Tibial nerve (tissue), 3 donors: ENCODE results near the gene HMX1.

Experiments used
- POLR2A ChIP-seq, 2 donors: fragments of 450-650 bp; IDR thresholded peaks; one replicate each; pipeline ENCODE4 v1.6.1; 2017; ENCODE audit warnings: antibody characterized with exemption in 2 of 2, mild to moderate bottlenecking in 2 of 2, moderate library complexity in 2 of 2
- TF ChIP-seq, protein P1 (sequence below), 5 experiments: fragments of 200-600 bp in 3 of 5; fragments of 450-650 bp in 2 of 5; sonication (generic) in 3 of 5; IDR thresholded peaks; one replicate each; pipeline ENCODE4 v1.5.1; 2016 to 2019; ENCODE audit warnings: antibody characterized with exemption in 5 of 5, mild to moderate bottlenecking in 3 of 5, moderate library complexity in 2 of 5

GRCh38 chr4:8908206-8908893 lies 36.7 kb upstream of the HMX1 start:
- TF ChIP-seq, protein P1, sequence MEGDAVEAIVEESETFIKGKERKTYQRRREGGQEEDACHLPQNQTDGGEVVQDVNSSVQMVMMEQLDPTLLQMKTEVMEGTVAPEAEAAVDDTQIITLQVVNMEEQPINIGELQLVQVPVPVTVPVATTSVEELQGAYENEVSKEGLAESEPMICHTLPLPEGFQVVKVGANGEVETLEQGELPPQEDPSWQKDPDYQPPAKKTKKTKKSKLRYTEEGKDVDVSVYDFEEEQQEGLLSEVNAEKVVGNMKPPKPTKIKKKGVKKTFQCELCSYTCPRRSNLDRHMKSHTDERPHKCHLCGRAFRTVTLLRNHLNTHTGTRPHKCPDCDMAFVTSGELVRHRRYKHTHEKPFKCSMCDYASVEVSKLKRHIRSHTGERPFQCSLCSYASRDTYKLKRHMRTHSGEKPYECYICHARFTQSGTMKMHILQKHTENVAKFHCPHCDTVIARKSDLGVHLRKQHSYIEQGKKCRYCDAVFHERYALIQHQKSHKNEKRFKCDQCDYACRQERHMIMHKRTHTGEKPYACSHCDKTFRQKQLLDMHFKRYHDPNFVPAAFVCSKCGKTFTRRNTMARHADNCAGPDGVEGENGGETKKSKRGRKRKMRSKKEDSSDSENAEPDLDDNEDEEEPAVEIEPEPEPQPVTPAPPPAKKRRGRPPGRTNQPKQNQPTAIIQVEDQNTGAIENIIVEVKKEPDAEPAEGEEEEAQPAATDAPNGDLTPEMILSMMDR (IDR thresholded peaks at IDR 0.05): no peak
- no peak for TF ChIP-seq POLR2A (IDR thresholded peaks at IDR 0.05)
